ENCODE measurements around the gene EML2. TPM values are rescaled to one million over a fixed set of nuclear protein-coding genes. Genes with fewer than 3 reads are reported as not detected.

EML2 gene
- total and polyA plus RNA-seq, 2 of the 8 experiments (the other 6 are each of a cell fraction or from before 2014, with no cell fraction given), result 28.8 to 29.4 TPM

DNA sequence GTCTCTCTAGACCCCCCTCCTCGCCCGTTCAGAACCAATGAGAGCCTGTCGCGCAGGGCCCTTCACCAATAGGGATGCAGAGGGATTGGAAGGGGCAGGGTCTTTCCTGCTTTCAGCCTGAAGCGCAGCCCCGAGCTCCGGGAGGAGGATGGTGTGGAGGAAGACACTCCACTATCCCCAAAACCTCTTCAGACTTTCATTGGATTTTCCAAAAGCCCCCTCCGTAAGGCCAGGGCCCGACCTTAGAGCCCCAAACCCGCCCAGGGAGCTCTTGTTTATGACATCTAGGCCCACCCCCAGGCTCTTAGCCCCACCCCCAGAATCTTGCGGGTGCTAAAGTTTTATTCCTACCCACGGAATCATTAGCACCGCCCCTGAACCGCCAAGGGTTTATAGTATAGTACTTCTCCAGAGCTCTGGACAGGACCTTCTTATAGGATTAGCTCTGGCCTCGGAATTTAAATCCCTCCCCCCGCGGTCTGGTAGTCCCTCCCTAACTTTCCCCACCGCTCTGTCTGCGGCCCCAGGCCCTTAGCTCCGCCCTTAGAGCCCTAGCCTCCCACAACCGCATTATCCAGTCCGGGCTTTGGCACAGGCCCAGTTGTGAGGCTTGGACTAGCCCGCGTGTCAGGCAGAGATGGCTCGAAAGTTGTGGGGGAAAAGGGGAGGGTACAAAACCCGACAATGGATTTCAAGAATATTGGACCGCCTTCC is 6.6 kb upstream of the EML2 start (continued):
- TF ChIP-seq HDAC2 (IDR thresholded peaks at IDR 0.05; ENCODE audit: borderline replicate concordance in 1 of 2, low read depth in 2 of 2, low read length in 2 of 2) (peak in 1 of 2 experiments; percentile 99; a peak in 2 of 4 replicates), ZNF274 (IDR thresholded peaks at IDR 0.05; ENCODE audit: borderline replicate concordance, extremely low read depth, low read length) (no peak), CHD1 (IDR thresholded peaks at IDR 0.05; ENCODE audit: low read depth, low read length) (no peak), CTBP2 (IDR thresholded peaks at IDR 0.05; ENCODE audit: borderline replicate concordance, insufficient read depth, insufficient read length, low read length) (peak; percentile 59), EP300 (IDR thresholded peaks at IDR 0.05; ENCODE audit: borderline replicate concordance in 1 of 2, low read depth in 2 of 2, low read length in 2 of 2) (no peak), GTF2F1 (IDR thresholded peaks at IDR 0.05; ENCODE audit: borderline replicate concordance, low read depth, low read length) (no peak), BRCA1 (IDR thresholded peaks at IDR 0.05; ENCODE audit: low read depth, low read length) (no peak), MAFK (IDR thresholded peaks at IDR 0.05; ENCODE audit: low read depth, low read length) (no peak), TAF1 (IDR thresholded peaks at IDR 0.05; ENCODE audit: low read depth, low read length) (peak; percentile 43; the same call in 1 of the 2 replicates), POLR2A (IDR thresholded peaks at IDR 0.05; ENCODE audit: control extremely low read depth in 1 of 2, low read depth in 2 of 2, low read length in 2 of 2) (no peak), EZH2 (IDR thresholded peaks at IDR 0.05; ENCODE audit: low read depth, low read length, severe bottlenecking) (no peak)
- TF ChIP-seq, protein P1, sequence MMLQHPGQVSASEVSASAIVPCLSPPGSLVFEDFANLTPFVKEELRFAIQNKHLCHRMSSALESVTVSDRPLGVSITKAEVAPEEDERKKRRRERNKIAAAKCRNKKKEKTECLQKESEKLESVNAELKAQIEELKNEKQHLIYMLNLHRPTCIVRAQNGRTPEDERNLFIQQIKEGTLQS (IDR thresholded peaks at IDR 0.05; ENCODE audit: insufficient read depth, low read depth, low read length), result no peak

Measured in H1 (cell line).